ENCODE measurements around the gene TRIM8. TPM values are rescaled to one million over a fixed set of nuclear protein-coding genes. Genes with fewer than 3 reads are reported as not detected.

The TRIM8 gene
- total RNA-seq, 1 experiment from 2014 or later, result 73.0 TPM

DNA sequence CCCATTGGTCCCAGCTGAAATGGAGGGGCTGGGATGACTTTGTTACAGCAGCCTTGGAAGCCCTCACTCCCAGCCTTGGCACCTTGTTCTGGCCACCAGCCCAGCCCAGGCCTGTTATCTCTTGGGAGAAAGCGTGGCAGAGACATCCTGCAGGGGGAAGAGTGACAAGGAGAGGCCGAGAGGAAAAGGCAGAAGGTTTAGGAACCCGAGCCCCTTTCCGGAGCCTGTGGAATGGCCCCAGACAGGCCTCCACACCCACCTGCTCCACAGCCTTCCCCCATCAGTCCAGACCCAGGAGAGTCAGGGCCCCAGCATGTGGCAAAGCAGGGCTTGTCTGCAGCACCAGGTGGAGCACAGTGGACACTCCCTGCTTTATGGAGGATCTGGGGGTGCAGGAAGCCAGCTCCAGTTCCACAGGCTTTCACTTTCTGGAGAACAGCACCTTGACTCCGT, 24.1 kb upstream of the TRIM8 start:
- no peak overlapping the region for H3K27ac ChIP-seq
- ChIA-PET CTCF (no interaction called here), POLR2A (ENCODE audit: unreplicated experiment) (no interaction called here)
- BruUV-seq (replicated peaks), result no TSS peak
- H3K4me2 ChIP-seq, result no peak overlapping the region
- H3K9me2 ChIP-seq (ENCODE audit: insufficient read depth), result no peaks in the 10 kb centered on the region
- DNase-seq, result no peak
- no peak overlapping the region for H2AFZ ChIP-seq
- TF ChIP-seq EZH2 (IDR thresholded peaks at IDR 0.05; ENCODE audit: low read depth), result no peak
- TF ChIP-seq, protein P1, sequence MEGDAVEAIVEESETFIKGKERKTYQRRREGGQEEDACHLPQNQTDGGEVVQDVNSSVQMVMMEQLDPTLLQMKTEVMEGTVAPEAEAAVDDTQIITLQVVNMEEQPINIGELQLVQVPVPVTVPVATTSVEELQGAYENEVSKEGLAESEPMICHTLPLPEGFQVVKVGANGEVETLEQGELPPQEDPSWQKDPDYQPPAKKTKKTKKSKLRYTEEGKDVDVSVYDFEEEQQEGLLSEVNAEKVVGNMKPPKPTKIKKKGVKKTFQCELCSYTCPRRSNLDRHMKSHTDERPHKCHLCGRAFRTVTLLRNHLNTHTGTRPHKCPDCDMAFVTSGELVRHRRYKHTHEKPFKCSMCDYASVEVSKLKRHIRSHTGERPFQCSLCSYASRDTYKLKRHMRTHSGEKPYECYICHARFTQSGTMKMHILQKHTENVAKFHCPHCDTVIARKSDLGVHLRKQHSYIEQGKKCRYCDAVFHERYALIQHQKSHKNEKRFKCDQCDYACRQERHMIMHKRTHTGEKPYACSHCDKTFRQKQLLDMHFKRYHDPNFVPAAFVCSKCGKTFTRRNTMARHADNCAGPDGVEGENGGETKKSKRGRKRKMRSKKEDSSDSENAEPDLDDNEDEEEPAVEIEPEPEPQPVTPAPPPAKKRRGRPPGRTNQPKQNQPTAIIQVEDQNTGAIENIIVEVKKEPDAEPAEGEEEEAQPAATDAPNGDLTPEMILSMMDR (conservative IDR thresholded peaks at IDR 0.05), result no peak
- H3K36me3 ChIP-seq (ENCODE audit: low read depth), result no peaks in the 10 kb centered on the region
- H3K9me3 ChIP-seq (ENCODE audit: insufficient read depth, low read depth), result no peaks in the 10 kb centered on the region
- intact Hi-C loops (cut with micrococcal nuclease; ENCODE audit: unreplicated experiment), result no loop called here
- no peaks in the 10 kb centered on the region for H3K27me3 ChIP-seq (ENCODE audit: insufficient read depth, low read depth)
- H3K4me1 ChIP-seq (replicated peaks; ENCODE audit: insufficient read depth), result no peaks in the 10 kb centered on the region
- no peaks in the 10 kb centered on the region for H3K79me2 ChIP-seq (ENCODE audit: low read depth)
- no peaks in the 10 kb centered on the region for H4K20me1 ChIP-seq (ENCODE audit: insufficient read depth)
- no peak overlapping the region for H3K4me3 ChIP-seq
- no peaks in the 10 kb centered on the region for H3F3A ChIP-seq (ENCODE audit: insufficient read depth, low read depth)

DNA sequence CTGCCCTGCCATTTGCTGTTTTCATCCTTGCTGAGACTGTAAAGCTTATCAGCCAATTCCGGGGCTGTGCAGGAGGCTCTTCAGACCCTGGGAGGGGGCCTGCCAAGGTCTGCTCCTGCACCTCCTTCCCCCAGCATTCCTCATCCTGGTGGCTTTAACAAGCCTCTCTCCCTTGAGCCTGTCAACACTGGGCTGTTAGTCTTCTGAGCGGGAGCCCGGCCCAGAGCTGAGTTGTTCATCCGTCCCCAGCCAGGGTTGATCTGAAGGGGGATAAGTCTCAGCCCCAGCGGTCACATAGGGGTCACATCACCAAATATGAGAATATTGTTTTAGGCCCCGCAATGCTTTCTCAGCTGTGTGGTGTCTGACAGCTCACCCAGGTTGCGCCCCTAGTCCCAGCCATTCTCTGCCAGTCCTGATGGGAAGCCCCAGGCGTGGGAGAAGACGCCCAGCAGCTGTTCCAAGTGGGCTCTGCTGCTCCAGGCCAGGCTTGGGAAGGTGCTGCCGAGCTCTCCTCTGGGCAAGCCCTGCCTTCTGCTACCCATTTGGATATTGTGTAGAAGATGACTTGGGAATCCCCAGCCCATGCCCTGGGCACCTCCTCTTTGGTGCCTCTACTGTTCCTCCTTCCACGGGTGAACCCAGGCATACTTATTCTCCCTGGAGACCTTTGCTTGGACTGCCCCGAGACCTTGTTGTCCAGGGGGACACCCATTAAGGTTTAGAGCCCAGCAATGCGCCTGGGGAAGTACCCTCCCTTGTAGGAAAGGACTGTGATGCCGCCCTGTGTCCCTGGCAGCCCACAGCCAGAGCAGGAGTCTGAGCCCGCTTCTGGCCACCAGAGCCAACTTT, 23.5 kb upstream of the TRIM8 start:
- no peak for TF ChIP-seq EZH2 (IDR thresholded peaks at IDR 0.05; ENCODE audit: low read depth)
- TF ChIP-seq, protein P1 (conservative IDR thresholded peaks at IDR 0.05), result no peak
- no peak for DNase-seq
- ChIA-PET CTCF (no interaction called here), POLR2A (ENCODE audit: unreplicated experiment) (no interaction called here)
- intact Hi-C loops (cut with micrococcal nuclease; ENCODE audit: unreplicated experiment), result no loop called here
- Histone ChIP-seq H3K79me2 (ENCODE audit: low read depth) (no peaks in the 10 kb centered on the region), H2AFZ (no peak overlapping the region), H3K4me1 (replicated peaks; ENCODE audit: insufficient read depth) (no peaks in the 10 kb centered on the region), H3K4me3 (no peak overlapping the region), H3K27ac (no peak overlapping the region), H3K36me3 (ENCODE audit: low read depth) (no peaks in the 10 kb centered on the region), H4K20me1 (ENCODE audit: insufficient read depth) (no peaks in the 10 kb centered on the region), H3K9me2 (ENCODE audit: insufficient read depth) (no peaks in the 10 kb centered on the region), H3K9me3 (ENCODE audit: insufficient read depth, low read depth) (no peaks in the 10 kb centered on the region), H3K27me3 (ENCODE audit: insufficient read depth, low read depth) (no peaks in the 10 kb centered on the region), H3F3A (ENCODE audit: insufficient read depth, low read depth) (no peaks in the 10 kb centered on the region), H3K4me2 (no peak overlapping the region)
- BruUV-seq (replicated peaks), result no TSS peak

DNA sequence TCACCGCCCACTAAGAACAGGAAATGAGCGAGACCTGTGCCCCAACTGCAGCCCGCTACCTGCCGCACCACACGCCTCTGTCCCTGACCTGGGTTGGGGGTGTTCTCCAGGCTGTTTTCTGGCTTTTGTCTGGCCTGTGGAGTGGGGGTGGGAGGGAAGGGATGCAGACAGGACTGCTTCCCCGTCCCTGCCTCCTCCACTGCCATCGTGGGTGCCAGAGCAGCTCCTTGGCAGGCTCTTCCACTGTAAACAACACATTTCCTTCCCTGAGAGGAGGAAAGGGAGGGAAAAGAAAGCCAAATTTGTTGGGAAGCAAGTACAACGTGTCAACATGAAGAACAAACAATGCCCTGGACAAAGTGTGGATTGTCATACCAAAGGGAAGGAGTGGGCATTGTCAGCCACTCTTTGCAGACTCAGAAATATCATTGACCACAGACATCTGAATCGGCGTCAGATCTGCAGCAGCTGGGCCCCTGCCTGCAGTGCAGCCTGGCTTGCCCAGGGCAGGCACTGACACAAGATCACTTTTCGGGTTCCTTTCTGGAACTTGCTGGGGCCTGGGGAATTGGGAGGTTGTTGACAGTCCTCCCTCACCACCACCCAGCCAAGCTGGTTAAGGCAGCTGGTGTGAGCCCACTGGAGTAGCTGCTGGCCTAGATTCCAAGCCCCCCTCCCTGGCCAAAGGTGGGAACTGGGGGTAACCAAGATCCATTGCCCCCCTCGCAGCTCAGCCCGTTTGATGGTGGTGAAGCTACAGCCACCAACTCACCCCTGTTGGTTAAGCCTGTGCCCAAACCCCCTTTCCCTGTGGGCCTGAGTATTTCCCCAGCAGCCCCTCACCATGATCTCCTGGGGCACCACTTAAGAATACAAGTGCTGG, 22.6 kb upstream of the TRIM8 start:
- POLR2A ChIA-PET (ENCODE audit: unreplicated experiment), result interaction anchor here (0.6 kb wide), 1 partner anchor 21 kb away, joined by 5 read pairs; no protein-coding TSS in a partner anchor
- intact Hi-C loops (cut with micrococcal nuclease; ENCODE audit: unreplicated experiment), result no loop called here
- Histone ChIP-seq H3K4me3 (no peak overlapping the region), H3K9me2 (ENCODE audit: insufficient read depth) (no peaks in the 10 kb centered on the region), H4K20me1 (ENCODE audit: insufficient read depth) (no peaks in the 10 kb centered on the region), H2AFZ (no peak overlapping the region), H3K27ac (no peak overlapping the region), H3K4me1 (replicated peaks; ENCODE audit: insufficient read depth) (no peaks in the 10 kb centered on the region), H3K27me3 (ENCODE audit: insufficient read depth, low read depth) (no peaks in the 10 kb centered on the region), H3K4me2 (no peak overlapping the region), H3K79me2 (ENCODE audit: low read depth) (no peaks in the 10 kb centered on the region), H3F3A (ENCODE audit: insufficient read depth, low read depth) (no peaks in the 10 kb centered on the region), H3K9me3 (ENCODE audit: insufficient read depth, low read depth) (no peaks in the 10 kb centered on the region), H3K36me3 (ENCODE audit: low read depth) (no peaks in the 10 kb centered on the region)
- no TSS peak for BruUV-seq (replicated peaks)
- CTCF ChIA-PET, result interaction anchor here (0.6 kb wide), 1 partner anchor 16 kb away, joined by 6 read pairs; no protein-coding TSS in a partner anchor
- TF ChIP-seq, protein P1 (conservative IDR thresholded peaks at IDR 0.05), result no peak
- TF ChIP-seq EZH2 (IDR thresholded peaks at IDR 0.05; ENCODE audit: low read depth), result no peak
- no peak for DNase-seq
